BLaER1 (cell line): ENCODE results near the gene ECM1.

Experiments
- H3K27ac ChIP-seq: shearing (Covaris generic); formaldehyde crosslinking; 2 replicates; pipeline ENCODE4 v1.8.1; 2022
- H3K27me3 ChIP-seq: shearing (Covaris generic); formaldehyde crosslinking; 2 replicates; pipeline ENCODE4 v1.8.1; 2022
- H3K36me3 ChIP-seq: shearing (Covaris generic); formaldehyde crosslinking; 2 replicates; pipeline ENCODE4 v1.8.1; 2022
- H3K4me1 ChIP-seq: shearing (Covaris generic); formaldehyde crosslinking; 2 replicates; pipeline ENCODE4 v1.8.1; 2022
- H3K4me2 ChIP-seq: shearing (Covaris generic); formaldehyde crosslinking; 2 replicates; pipeline ENCODE4 v1.8.1; 2022
- H3K4me3 ChIP-seq: shearing (Covaris generic); formaldehyde crosslinking; 2 replicates; pipeline ENCODE4 v1.8.1; 2022
- H3K9ac ChIP-seq: shearing (Covaris generic); formaldehyde crosslinking; 2 replicates; pipeline ENCODE4 v1.8.1; 2022
- H3K9me3 ChIP-seq: shearing (Covaris generic); formaldehyde crosslinking; 2 replicates; pipeline ENCODE4 v1.8.1; 2022
- H4K20me1 ChIP-seq: shearing (Covaris generic); formaldehyde crosslinking; 2 replicates; pipeline ENCODE4 v1.8.1; 2022
- Cebpa-rat ChIP-seq: shearing (Covaris generic); IDR thresholded peaks from 2 replicates; pipeline ENCODE4 v1.8.1; 2022

ECM1 gene

DNA sequence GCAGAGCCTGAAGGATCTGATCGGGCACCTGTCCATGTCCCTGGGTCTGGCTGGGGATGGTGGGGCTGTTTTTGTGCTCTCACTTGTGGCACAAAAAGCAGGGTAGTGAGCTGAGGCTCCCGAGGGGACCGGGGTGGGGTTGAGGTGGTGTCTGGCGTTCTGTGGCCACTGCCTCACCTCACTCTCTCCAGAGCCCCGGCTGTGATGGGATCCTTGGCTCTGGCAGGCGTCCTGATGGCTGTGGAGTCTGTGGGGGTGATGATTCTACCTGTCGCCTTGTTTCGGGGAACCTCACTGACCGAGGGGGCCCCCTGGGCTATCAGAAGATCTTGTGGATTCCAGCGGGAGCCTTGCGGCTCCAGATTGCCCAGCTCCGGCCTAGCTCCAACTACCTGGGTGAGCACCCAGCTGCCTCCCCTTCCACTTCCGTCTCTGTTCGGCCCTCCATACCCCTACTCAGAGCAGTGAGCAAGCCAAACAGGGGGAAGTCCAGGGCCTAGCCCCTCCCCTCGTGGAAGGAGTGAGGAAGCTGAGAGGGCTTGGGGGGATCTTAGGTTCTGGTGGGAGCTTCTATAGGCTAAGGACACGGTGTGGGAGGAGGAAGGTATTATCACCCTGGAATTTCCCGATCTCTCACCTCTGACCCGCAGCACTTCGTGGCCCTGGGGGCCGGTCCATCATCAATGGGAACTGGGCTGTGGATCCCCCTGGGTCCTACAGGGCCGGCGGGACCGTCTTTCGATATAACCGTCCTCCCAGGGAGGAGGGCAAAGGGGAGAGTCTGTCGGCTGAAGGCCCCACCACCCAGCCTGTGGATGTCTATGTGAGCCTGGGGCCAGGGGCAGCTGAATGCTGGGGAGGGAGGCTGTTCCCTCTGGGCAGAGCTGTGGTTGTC is 48.3 kb downstream of the ECM1 start:
- no peaks in the 10 kb centered on the region for H3K9me3 ChIP-seq
- no peak overlapping the region for H3K27ac ChIP-seq
- H4K20me1 ChIP-seq, result peaks cover 15% of the 10 kb centered on the region
- no peak overlapping the region for H3K4me2 ChIP-seq
- H3K36me3 ChIP-seq, result no peaks in the 10 kb centered on the region
- H3K9ac ChIP-seq, result no peak overlapping the region
- H3K4me1 ChIP-seq, result peaks cover 44% of the 10 kb centered on the region
- TF ChIP-seq Cebpa-rat, result no peak
- no peaks in the 10 kb centered on the region for H3K27me3 ChIP-seq
- H3K4me3 ChIP-seq, result no peak overlapping the region

DNA sequence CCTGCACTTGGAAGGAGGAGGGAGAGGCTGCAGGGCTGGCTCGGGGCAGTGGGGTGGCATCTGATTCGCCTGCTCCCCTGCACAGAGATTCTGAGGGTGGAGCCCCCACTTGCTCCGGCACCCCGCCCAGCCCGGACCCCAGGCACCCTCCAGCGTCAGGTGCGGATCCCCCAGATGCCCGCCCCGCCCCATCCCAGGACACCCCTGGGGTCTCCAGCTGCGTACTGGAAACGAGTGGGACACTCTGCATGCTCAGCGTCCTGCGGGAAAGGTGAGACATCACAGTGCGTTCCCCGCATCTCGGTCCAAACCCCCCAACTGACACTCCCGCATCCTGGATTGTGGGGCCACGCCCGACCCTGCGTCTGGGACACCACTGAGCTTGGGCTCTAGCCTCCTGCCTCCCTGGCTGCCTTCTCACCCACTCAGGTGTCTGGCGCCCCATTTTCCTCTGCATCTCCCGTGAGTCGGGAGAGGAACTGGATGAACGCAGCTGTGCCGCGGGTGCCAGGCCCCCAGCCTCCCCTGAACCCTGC is 49.2 kb downstream of the ECM1 start:
- no peak overlapping the region for H3K9ac ChIP-seq
- no peaks in the 10 kb centered on the region for H3K36me3 ChIP-seq
- TF ChIP-seq Cebpa-rat, result no peak
- no peak overlapping the region for H3K4me2 ChIP-seq
- H4K20me1 ChIP-seq, result peaks cover 15% of the 10 kb centered on the region
- no peaks in the 10 kb centered on the region for H3K27me3 ChIP-seq
- H3K4me3 ChIP-seq, result no peak overlapping the region
- H3K9me3 ChIP-seq, result no peaks in the 10 kb centered on the region
- peaks cover 44% of the 10 kb centered on the region for H3K4me1 ChIP-seq
- no peak overlapping the region for H3K27ac ChIP-seq

DNA sequence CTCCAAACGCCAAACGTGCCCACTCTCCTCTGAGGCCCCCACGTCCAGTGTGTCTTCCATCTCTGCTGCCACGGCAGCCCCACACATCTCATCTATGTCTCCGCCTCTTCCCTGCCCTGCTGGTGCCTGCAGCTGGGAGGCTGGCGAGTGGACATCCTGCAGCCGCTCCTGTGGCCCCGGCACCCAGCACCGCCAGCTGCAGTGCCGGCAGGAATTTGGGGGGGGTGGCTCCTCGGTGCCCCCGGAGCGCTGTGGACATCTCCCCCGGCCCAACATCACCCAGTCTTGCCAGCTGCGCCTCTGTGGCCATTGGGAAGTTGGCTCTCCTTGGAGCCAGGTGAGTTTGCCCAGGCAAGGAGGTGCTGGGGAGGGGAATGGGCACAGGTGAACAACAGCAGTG is 49.9 kb downstream of the ECM1 start:
- Histone ChIP-seq H3K4me1 (peaks cover 44% of the 10 kb centered on the region), H3K9me3 (no peaks in the 10 kb centered on the region), H4K20me1 (peaks cover 22% of the 10 kb centered on the region), H3K4me3 (no peak overlapping the region), H3K27me3 (no peaks in the 10 kb centered on the region), H3K4me2 (no peak overlapping the region), H3K36me3 (no peaks in the 10 kb centered on the region), H3K9ac (no peak overlapping the region), H3K27ac (peak overlapping the region; percentile 38; the same call in 1 of the 2 replicates)
- no peak for TF ChIP-seq Cebpa-rat

DNA sequence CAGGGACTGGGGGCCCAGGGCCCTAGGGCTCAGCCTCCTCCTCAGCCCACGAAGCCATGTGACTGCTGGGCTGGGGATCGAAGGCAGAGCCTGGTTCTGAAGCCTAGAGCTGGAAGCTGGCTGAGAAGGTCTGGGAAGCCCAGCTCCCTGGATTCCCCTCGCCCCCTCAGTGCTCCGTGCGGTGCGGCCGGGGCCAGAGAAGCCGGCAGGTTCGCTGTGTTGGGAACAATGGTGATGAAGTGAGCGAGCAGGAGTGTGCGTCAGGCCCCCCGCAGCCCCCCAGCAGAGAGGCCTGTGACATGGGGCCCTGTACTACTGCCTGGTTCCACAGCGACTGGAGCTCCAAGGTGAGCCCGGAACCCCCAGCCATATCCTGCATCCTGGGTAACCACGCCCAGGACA is 50.4 kb downstream of the ECM1 start:
- Histone ChIP-seq H4K20me1 (peaks cover 27% of the 10 kb centered on the region), H3K4me1 (peaks cover 44% of the 10 kb centered on the region), H3K36me3 (no peaks in the 10 kb centered on the region), H3K4me2 (no peak overlapping the region), H3K9me3 (no peaks in the 10 kb centered on the region), H3K27ac (peak overlapping the region; percentile 38; the same call in 1 of the 2 replicates), H3K4me3 (no peak overlapping the region), H3K27me3 (no peaks in the 10 kb centered on the region), H3K9ac (no peak overlapping the region)
- TF ChIP-seq Cebpa-rat, result no peak

DNA sequence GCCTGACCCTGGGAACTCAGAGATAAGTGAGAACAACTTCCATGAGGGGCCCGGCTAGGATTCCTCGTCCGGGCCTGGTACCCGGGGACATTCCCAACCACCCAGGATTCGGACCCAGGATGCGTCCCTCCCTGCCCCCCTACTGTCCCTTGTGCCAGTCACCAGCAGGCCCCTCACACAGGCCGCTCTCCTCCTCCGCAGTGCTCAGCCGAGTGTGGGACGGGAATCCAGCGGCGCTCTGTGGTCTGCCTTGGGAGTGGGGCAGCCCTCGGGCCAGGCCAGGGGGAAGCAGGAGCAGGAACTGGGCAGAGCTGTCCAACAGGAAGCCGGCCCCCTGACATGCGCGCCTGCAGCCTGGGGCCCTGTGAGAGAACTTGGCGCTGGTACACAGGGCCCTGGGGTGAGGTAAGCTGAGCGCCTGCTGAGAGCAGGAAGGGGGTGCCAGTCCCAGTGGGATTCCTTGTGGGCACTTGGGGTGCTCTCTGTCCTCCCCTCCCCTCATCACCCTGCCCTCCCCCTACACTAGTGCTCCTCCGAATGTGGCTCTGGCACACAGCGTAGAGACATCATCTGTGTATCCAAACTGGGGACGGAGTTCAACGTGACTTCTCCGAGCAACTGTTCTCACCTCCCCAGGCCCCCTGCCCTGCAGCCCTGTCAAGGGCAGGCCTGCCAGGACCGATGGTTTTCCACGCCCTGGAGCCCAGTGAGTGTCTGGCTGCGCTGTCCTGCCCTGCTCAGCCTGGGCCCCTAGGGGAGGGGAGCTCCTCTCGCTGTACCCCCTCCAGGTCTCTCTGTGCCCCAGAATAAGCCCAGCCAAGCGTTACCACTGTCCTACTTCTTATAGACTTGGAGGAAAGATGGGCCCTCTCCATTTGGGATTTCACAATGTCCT is 51.1 kb downstream of the ECM1 start:
- Histone ChIP-seq H4K20me1 (peaks cover 34% of the 10 kb centered on the region), H3K4me2 (no peak overlapping the region), H3K27me3 (no peaks in the 10 kb centered on the region), H3K27ac (0 out of 2 replicates have a peak overlapping the region, but pooled peaks have one; percentile 38), H3K36me3 (no peaks in the 10 kb centered on the region), H3K4me1 (peaks cover 49% of the 10 kb centered on the region), H3K9me3 (no peaks in the 10 kb centered on the region), H3K9ac (no peak overlapping the region), H3K4me3 (no peak overlapping the region)
- no peak for TF ChIP-seq Cebpa-rat

DNA sequence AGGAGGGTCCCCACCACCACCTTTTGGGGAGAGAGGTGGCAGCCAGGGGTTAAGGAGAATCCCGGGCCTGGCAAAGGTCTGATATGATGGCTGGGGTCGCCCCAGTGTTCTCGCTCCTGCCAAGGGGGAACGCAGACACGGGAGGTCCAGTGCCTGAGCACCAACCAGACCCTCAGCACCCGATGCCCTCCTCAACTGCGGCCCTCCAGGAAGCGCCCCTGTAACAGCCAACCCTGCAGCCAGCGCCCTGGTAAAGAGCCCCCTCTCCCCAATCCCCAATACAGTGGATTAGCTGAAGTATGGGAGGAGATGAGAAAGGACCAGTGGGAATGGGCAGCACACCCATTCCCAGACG is 51.7 kb downstream of the ECM1 start:
- TF ChIP-seq Cebpa-rat, result no peak
- Histone ChIP-seq H3K27ac (0 out of 2 replicates have a peak overlapping the region, but pooled peaks have one; percentile 38), H3K9ac (no peak overlapping the region), H4K20me1 (peaks cover 39% of the 10 kb centered on the region), H3K9me3 (no peaks in the 10 kb centered on the region), H3K4me1 (peaks cover 55% of the 10 kb centered on the region), H3K27me3 (no peaks in the 10 kb centered on the region), H3K4me2 (no peak overlapping the region), H3K4me3 (no peak overlapping the region), H3K36me3 (no peaks in the 10 kb centered on the region)

DNA sequence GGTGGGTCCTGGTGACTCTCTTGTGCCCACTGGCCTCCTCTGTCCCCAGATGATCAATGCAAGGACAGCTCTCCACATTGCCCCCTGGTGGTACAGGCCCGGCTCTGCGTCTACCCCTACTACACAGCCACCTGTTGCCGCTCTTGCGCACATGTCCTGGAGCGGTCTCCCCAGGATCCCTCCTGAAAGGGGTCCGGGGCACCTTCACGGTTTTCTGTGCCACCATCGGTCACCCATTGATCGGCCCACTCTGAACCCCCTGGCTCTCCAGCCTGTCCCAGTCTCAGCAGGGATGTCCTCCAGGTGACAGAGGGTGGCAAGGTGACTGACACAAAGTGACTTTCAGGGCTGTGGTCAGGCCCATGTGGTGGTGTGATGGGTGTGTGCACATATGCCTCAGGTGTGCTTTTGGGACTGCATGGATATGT is 52.1 kb downstream of the ECM1 start:
- H3K27ac ChIP-seq, result no peak overlapping the region
- peaks cover 39% of the 10 kb centered on the region for H4K20me1 ChIP-seq
- H3K27me3 ChIP-seq, result no peaks in the 10 kb centered on the region
- H3K36me3 ChIP-seq, result no peaks in the 10 kb centered on the region
- no peak overlapping the region for H3K4me3 ChIP-seq
- TF ChIP-seq Cebpa-rat, result no peak
- H3K4me2 ChIP-seq, result peak overlapping the region; percentile 100
- no peaks in the 10 kb centered on the region for H3K9me3 ChIP-seq
- no peak overlapping the region for H3K9ac ChIP-seq
- H3K4me1 ChIP-seq, result peaks cover 59% of the 10 kb centered on the region

DNA sequence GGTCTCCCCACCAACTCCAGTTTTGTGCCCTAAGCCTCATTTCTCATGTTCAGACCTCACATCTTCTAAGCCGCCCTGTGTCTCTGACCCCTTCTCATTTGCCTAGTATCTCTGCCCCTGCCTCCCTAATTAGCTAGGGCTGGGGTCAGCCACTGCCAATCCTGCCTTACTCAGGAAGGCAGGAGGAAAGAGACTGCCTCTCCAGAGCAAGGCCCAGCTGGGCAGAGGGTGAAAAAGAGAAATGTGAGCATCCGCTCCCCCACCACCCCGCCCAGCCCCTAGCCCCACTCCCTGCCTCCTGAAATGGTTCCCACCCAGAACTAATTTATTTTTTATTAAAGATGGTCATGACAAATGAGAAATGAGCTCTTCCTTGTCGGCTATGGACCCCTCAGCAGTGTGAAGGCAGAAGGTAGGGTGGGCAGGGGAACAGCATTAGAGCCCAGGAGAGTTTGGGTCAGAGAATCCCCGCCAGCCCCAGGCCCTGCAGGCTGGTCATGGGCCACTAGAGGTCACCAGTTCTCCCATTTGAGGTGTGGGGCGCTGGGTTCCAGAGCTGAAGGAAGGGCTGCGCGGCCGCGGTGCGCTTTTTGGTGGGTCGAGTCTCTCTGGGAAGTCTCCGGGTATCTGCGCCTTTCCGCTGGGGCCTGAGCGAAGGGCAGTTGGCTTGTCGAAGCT is 52.8 kb downstream of the ECM1 start:
- peak overlapping the region; percentile 70 for H3K4me3 ChIP-seq
- H3K9me3 ChIP-seq, result no peaks in the 10 kb centered on the region
- H3K9ac ChIP-seq, result peak overlapping the region; percentile 86
- H3K27me3 ChIP-seq, result no peaks in the 10 kb centered on the region
- TF ChIP-seq Cebpa-rat, result no peak
- H4K20me1 ChIP-seq, result peaks cover 39% of the 10 kb centered on the region
- H3K36me3 ChIP-seq, result no peaks in the 10 kb centered on the region
- H3K27ac ChIP-seq, result peak overlapping the region; percentile 89
- peaks cover 66% of the 10 kb centered on the region for H3K4me1 ChIP-seq
- peak overlapping the region; percentile 100 for H3K4me2 ChIP-seq

DNA sequence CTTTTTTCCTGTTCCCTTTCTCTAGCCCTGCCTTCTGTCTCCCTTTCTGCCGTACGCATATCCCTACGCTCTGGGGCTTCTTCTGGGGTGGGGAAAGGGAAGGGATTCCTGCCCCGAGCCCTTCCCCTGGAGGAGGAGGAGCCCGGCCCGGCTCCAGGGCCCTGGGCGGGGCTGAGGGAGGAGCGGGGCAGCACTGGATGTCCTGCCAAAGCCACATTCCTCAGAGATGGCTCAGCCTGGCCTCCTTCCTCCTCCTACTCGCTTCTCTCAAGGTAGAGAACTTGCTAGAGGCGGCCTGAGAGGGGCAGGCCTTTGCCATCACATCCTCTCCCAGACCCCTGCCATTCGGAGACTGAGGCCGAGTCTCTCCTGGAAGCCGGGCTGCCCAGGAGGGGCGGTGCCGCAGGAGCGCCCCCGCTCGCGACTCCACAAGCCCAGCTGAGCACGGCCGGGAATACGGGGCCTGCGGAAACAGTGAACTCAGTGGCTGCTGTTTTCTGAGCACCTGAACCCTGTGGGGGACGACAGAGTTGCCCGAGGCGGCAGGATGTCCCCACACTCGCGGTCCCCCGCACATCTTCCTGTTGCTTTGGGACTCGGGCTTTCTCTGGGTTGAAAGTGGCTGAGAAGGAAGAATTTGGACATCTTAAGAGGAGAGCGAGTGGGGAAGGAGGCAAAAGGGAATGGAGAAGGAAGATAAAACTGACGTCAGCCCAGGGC is 53.5 kb downstream of the ECM1 start:
- Histone ChIP-seq H3K4me1 (peaks cover 73% of the 10 kb centered on the region), H3K27me3 (no peaks in the 10 kb centered on the region)

More for the DNA sequence above, 53.5 kb downstream of the ECM1 start:
- H3K27ac ChIP-seq, result peak overlapping the region; percentile 89
- H3K36me3 ChIP-seq, result no peaks in the 10 kb centered on the region
- H3K9ac ChIP-seq, result peak overlapping the region; percentile 86
- H3K4me3 ChIP-seq, result peak overlapping the region; percentile 70
- no peaks in the 10 kb centered on the region for H3K9me3 ChIP-seq
- peak overlapping the region; percentile 100 for H3K4me2 ChIP-seq
- no peak for TF ChIP-seq Cebpa-rat
- peaks cover 40% of the 10 kb centered on the region for H4K20me1 ChIP-seq
